HepG2 (cell line): ENCODE results near the gene GCHFR. TPM values are rescaled to one million over a fixed set of nuclear protein-coding genes. Genes with fewer than 3 reads are reported as not detected.

ENCODE experiments used
- ATAC-seq: fragments of 200-7000 bp; cut with Tn5 transposase; 3 replicates; pipeline ENCODE4 v1.9.1; 2020; ENCODE audit warnings: mild to moderate bottlenecking, moderate library complexity
- BruUV-seq: library from RNA; stranded (reverse); fragments of 400-500 nt; replicated peaks from 2 replicates; lab custom pipeline; 2021; lab: Mats Ljungman, UMichigan
- CTCF ChIA-PET: fragments of 300-600 bp; formaldehyde crosslinking; extraction: SDS; loops from one replicate; lab custom pipeline; 2021; ENCODE audit warnings: low total read pairs, inconsistent platforms, low intra/inter-chr PET ratio; lab: Yijun Ruan, JAX
- POLR2A ChIA-PET: fragments of 350-600 bp; sonication (Branson Sonifier 250); formaldehyde crosslinking; loops from one replicate; lab custom pipeline; 2020; ENCODE audit warnings: antibody characterized with exemption, inconsistent platforms; lab: Yijun Ruan, JAX
- DNase-seq: peaks from one replicate; pipeline ENCODE4 v3.0.0-alpha.2; 2015; ENCODE audit warnings: low spot score
- FAIRE-seq: peaks from 3 replicates; lab custom pipeline; 2011; peaks lifted over from hg19 to GRCh38; lab: Jason Lieb, UNC
- H2AFZ ChIP-seq: one replicate; pipeline ENCODE4 v1.6.1; 2011; ENCODE audit warnings: low read length, inconsistent platforms
- H3K27ac ChIP-seq: fragments of 300-600 bp; 3 replicates; pipeline ENCODE4 v1.8.0; 2011; ENCODE audit warnings: mixed run types, mild to moderate bottlenecking, mixed read lengths, low read length, inconsistent platforms; ENCODE audit not compliant: insufficient read depth; ENCODE audit errors: extremely low read length
- H3K27me3 ChIP-seq, 2 experiments: fragments of 200-600 bp in 1 of 2; 2 replicates in 1 of 2; 3 replicates in 1 of 2; pipeline versions ENCODE4 v1.6.0 to v1.8.0; 2011; ENCODE audit warnings: low read length in 2 of 2, mild to moderate bottlenecking in 2 of 2, moderate library complexity in 2 of 2, inconsistent platforms in 1 of 2; ENCODE audit not compliant: insufficient read depth in 2 of 2, control insufficient read depth in 1 of 2
- H3K36me3 ChIP-seq, 2 experiments: fragments of 200-600 bp in 1 of 2; replicated peaks in 1 of 2; 2 replicates in 1 of 2; 3 replicates in 1 of 2; pipeline versions ENCODE4 v1.5.1 to v1.8.0; 2011; ENCODE audit warnings: low read length in 2 of 2, inconsistent platforms in 1 of 2; ENCODE audit not compliant: insufficient read depth in 2 of 2, control insufficient read depth in 1 of 2
- H3K4me1 ChIP-seq: 2 replicates; pipeline ENCODE4 v1.5.1; 2012; ENCODE audit warnings: low read length, inconsistent platforms; ENCODE audit not compliant: insufficient read depth
- H3K4me2 ChIP-seq: 2 replicates; pipeline ENCODE4 v1.6.0; 2011; ENCODE audit warnings: low read depth, low read length, inconsistent platforms
- H3K4me3 ChIP-seq, 3 experiments: fragments of 200-600 bp in 1 of 3; sonication (generic), shearing (Covaris generic) in 1 of 3; replicated peaks in 1 of 3; 2 replicates each; pipeline ENCODE4 v1.5.1; 2011 to 2016; ENCODE audit warnings: low read length in 3 of 3, inconsistent platforms in 2 of 3, low read depth in 2 of 3, mild to moderate bottlenecking in 2 of 3, control low read depth in 1 of 3, mixed read lengths in 1 of 3; ENCODE audit not compliant: insufficient read depth in 1 of 3
- H3K79me2 ChIP-seq: one replicate; pipeline ENCODE4 v1.6.1; 2011; ENCODE audit warnings: low read length, inconsistent platforms; ENCODE audit not compliant: insufficient read depth
- H3K9ac ChIP-seq: 2 replicates; pipeline ENCODE4 v1.6.0; 2011; ENCODE audit warnings: mild to moderate bottlenecking, low read depth, low read length, inconsistent platforms; ENCODE audit not compliant: insufficient read depth
- H3K9me3 ChIP-seq: 2 replicates; pipeline ENCODE4 v1.5.1; 2012; ENCODE audit warnings: mild to moderate bottlenecking, low read length
- H4K20me1 ChIP-seq: 2 replicates; pipeline ENCODE4 v1.6.0; 2011; ENCODE audit warnings: inconsistent platforms, mild to moderate bottlenecking, low read length, moderate library complexity; ENCODE audit not compliant: insufficient read depth
- MIXL1 ChIP-seq: IDR thresholded peaks from 2 replicates; pipeline ENCODE4 v1.6.1; 2016
- SOX6 ChIP-seq, 2 experiments: fragments of 450-650 bp in 1 of 2; sonication (generic) in 1 of 2; formaldehyde crosslinking in 1 of 2; IDR thresholded peaks; 2 replicates each; pipeline versions ENCODE4 v1.4.0 to v1.6.1; 2017 to 2020; ENCODE audit warnings: antibody characterized with exemption in 1 of 2, mild to moderate bottlenecking in 1 of 2, missing genetic modification reagents in 1 of 2
- WGBS: methylation state at CpG from one replicate; pipeline ENCODE4 v1.1.6; 2017; ENCODE audit warnings: low lambda C conversion rate; 5-methylcytosine and 5-hydroxymethylcytosine counted together
- in situ Hi-C: cut with HindIII; loops from 2 replicates; pipeline ENCODE4 v1.10.0; 2017; ENCODE audit warnings: low pct_unique_long_range_greater_than_20kb; ENCODE audit not compliant: extremely low pct_ligation_motif_present
- intact Hi-C: fragments of 100-400 bp; cut with micrococcal nuclease; formaldehyde crosslinking; loops from one replicate; pipeline ENCODE4 v1.10.0; 2022; ENCODE audit not compliant: unreplicated experiment
- polyA plus RNA-seq, 8 experiments: library from polyadenylated mRNA; depleted of rRNA in 3 of 8; stranded (reverse) in 7 of 8; unstranded in 1 of 8; fragments of >200 nt; fragmentation: Illumina TruSeq in 4 of 8; extraction: Trizol in 4 of 8; gene quantifications; 2 replicates each; pipeline versions ENCODE4 v1.2.1 to v1.2.3, GENCODE V29; 2011 to 2016; ENCODE audit warnings: low read depth in 4 of 8, missing spikeins in 1 of 8, mixed read lengths in 1 of 8; ENCODE audit not compliant: insufficient read depth in 1 of 8
- total RNA-seq, 5 experiments: library from RNA; depleted of rRNA; stranded (reverse); fragments of >200 nt; fragmentation: Illumina TruSeq; extraction: Trizol; gene quantifications; 2 replicates each; pipeline ENCODE4 v1.2.3, GENCODE V29; 2016; ENCODE audit warnings: low read depth in 1 of 5
- TF ChIP-seq, protein P1 (sequence below): IDR thresholded peaks from 2 replicates; pipeline ENCODE4 v1.6.1; 2012; ENCODE audit warnings: low read length, improper control_type of control experiment

Gene GCHFR
- total and polyA plus RNA-seq, 2 of the 13 experiments (the other 11 are each of a cell fraction or from before 2014, with no cell fraction given): 51.5 to 92.4 TPM

DNA sequence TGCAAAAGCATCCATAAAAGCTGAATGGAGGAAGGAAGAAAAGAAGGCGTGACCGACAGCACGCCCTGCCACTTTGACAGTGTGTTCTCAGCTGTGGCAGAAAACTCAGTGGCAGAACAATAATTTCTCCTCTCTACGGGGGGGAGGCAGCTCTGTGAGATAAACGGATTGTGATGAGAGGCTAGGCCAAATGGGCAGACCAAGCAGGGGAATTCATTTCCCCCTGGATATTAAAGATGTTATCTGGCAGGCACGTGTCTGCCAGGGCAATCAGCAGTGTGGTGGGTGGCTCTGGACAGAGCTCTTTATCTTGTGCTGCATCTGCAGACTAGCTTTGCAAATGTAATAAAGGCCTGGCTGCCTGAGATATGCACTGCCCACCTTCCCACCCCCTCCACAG is 6.9 kb upstream of the GCHFR start (continued):
- TF ChIP-seq, protein P1, sequence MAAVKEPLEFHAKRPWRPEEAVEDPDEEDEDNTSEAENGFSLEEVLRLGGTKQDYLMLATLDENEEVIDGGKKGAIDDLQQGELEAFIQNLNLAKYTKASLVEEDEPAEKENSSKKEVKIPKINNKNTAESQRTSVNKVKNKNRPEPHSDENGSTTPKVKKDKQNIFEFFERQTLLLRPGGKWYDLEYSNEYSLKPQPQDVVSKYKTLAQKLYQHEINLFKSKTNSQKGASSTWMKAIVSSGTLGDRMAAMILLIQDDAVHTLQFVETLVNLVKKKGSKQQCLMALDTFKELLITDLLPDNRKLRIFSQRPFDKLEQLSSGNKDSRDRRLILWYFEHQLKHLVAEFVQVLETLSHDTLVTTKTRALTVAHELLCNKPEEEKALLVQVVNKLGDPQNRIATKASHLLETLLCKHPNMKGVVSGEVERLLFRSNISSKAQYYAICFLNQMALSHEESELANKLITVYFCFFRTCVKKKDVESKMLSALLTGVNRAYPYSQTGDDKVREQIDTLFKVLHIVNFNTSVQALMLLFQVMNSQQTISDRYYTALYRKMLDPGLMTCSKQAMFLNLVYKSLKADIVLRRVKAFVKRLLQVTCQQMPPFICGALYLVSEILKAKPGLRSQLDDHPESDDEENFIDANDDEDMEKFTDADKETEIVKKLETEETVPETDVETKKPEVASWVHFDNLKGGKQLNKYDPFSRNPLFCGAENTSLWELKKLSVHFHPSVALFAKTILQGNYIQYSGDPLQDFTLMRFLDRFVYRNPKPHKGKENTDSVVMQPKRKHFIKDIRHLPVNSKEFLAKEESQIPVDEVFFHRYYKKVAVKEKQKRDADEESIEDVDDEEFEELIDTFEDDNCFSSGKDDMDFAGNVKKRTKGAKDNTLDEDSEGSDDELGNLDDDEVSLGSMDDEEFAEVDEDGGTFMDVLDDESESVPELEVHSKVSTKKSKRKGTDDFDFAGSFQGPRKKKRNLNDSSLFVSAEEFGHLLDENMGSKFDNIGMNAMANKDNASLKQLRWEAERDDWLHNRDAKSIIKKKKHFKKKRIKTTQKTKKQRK: no peak

DNA sequence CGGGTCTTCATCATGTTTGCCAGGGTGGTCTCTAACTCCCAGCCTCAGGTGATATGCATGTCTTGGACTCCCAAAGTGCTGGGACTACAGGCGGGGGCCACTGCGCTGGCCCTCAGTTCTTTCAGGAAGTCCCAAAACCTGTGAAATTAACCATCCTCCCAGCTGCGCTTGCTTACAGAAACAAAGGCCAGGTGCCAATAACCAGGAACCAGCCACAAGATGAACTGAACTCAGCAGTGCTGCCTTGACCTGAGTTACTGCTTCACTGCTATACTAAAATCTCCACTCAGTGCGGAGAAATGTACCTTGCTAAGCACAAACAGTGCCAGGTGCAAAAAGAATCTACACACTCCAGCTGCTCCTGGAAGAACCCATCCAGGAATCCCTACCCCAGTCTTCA is 3.9 kb upstream of the GCHFR start:
- 96% methylated on average over 5 of the region's 5 CpGs for WGBS
- BruUV-seq: no TSS peak
- intact Hi-C loops: loop anchor here (5.0 to 10.0 kb wide), 2 partner anchors 165 to 193 kb away; partner anchors contain the start of genes CCDC32, KNL1 and RPUSD2
- H3K79me2 ChIP-seq: peaks cover 6% of the 10 kb centered on the region
- TF ChIP-seq SOX6 (IDR thresholded peaks at IDR 0.05) (no peak), SOX6 (CRISPR knock-in tag; IDR thresholded peaks at IDR 0.05) (0 out of 2 replicates have a peak, but pooled peaks have one; percentile 10), MIXL1 (CRISPR knock-in tag) (no peak)
- TF ChIP-seq, all 625 proteins: peak for 1
- no peak for DNase-seq
- Histone ChIP-seq H3K4me2 (peak overlapping the region; percentile 55), H3K36me3 (no peaks in the 10 kb centered on the region), H3K4me3 (0 out of 6 replicates have a peak overlapping the region, but pooled peaks of 1 of the 3 experiments have one; percentile 5), H3K4me1 (peaks cover 62% of the 10 kb centered on the region), H3K9ac (no peak overlapping the region; the same call in 1 of the 2 replicates), H2AFZ (peak overlapping the region; percentile 45), H3K27me3 (no peaks in the 10 kb centered on the region), H3K9me3 (no peaks in the 10 kb centered on the region), H4K20me1 (no peaks in the 10 kb centered on the region), H3K27ac (peak overlapping the region; percentile 67)
- FAIRE-seq: no peak
- in situ Hi-C loops: no loop called here
- POLR2A ChIA-PET: interaction anchor here (0.6 kb wide), 1 partner anchor 63 kb away, joined by 3 read pairs; no protein-coding TSS in a partner anchor
- CTCF ChIA-PET: no interaction called here
- ATAC-seq: no peak
